ENCODE measurements around the gene LAMTOR2. TPM values are rescaled to one million over a fixed set of nuclear protein-coding genes. Genes with fewer than 3 reads are reported as not detected.
A peak's percentile ranks its signal among the peaks of the same experiment; 100 is the strongest.

Gene LAMTOR2
- total RNA-seq, 3 donors from 2014 or later (not counting 1 experiment from before 2014, with no cell fraction given): 23.5 to 26.1 (median 24.6) TPM

- Mint-ChIP-seq H3K27me3 (ENCODE audit: low read depth in 2 of 2) (peaks cover 7 to 8% of the 10 kb centered on the region in 2 donors), H3K4me3 (peak overlapping the region; percentile 53), H3K4me1 (peaks cover 17 to 21% of the 10 kb centered on the region in 2 donors), H3K36me3 (no peaks in the 10 kb centered on the region), H3K27ac (no peak overlapping the region), H3K9me3 (no peaks in the 10 kb centered on the region)
- H3K27me3 ChIP-seq (ENCODE audit: control insufficient read depth, insufficient read depth, low read length): no peaks in the 10 kb centered on the region
- intact Hi-C loops (cut with micrococcal nuclease): loop anchor here (1.0 kb wide), 1 partner anchor 32 kb away; the partner anchor contains the start of gene LAMTOR2
- H3K27ac ChIP-seq (ENCODE audit: low read length): no peak overlapping the region
- peaks cover 12% of the 10 kb centered on the region for H3K36me3 ChIP-seq (ENCODE audit: control insufficient read depth, insufficient read depth, low read length)
- peaks cover 13% of the 10 kb centered on the region for H3K4me1 ChIP-seq (ENCODE audit: control insufficient read depth, insufficient read depth, low read length)
- H3K4me3 ChIP-seq (ENCODE audit: low read length): no peak overlapping the region
- ATAC-seq (no peak), DNase-seq (no peak)
- 68% methylated on average over 1 of the region's 2 CpGs for WGBS (ENCODE audit: insufficient coverage)
- TF ChIP-seq, protein P1, sequence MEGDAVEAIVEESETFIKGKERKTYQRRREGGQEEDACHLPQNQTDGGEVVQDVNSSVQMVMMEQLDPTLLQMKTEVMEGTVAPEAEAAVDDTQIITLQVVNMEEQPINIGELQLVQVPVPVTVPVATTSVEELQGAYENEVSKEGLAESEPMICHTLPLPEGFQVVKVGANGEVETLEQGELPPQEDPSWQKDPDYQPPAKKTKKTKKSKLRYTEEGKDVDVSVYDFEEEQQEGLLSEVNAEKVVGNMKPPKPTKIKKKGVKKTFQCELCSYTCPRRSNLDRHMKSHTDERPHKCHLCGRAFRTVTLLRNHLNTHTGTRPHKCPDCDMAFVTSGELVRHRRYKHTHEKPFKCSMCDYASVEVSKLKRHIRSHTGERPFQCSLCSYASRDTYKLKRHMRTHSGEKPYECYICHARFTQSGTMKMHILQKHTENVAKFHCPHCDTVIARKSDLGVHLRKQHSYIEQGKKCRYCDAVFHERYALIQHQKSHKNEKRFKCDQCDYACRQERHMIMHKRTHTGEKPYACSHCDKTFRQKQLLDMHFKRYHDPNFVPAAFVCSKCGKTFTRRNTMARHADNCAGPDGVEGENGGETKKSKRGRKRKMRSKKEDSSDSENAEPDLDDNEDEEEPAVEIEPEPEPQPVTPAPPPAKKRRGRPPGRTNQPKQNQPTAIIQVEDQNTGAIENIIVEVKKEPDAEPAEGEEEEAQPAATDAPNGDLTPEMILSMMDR (IDR thresholded peaks at IDR 0.05): no peak
- no peaks in the 10 kb centered on the region for H3K9me3 ChIP-seq (ENCODE audit: control insufficient read depth, insufficient read depth, low read length)
Measured at GRCh38 chr1:156021954-156022353, 32.6 kb upstream of the LAMTOR2 start.

GRCh38 chr1:156024801-156025200, 29.8 kb upstream of the LAMTOR2 start:
- H3K36me3 ChIP-seq (ENCODE audit: control insufficient read depth, insufficient read depth, low read length): no peaks in the 10 kb centered on the region
- no peak overlapping the region for H3K4me3 Mint-ChIP-seq
- no peak overlapping the region for H3K27ac Mint-ChIP-seq
- ATAC-seq: no peak
- no peak overlapping the region for H3K4me3 ChIP-seq (ENCODE audit: low read length)
- 91% methylated on average over 5 of the region's 5 CpGs for WGBS (ENCODE audit: insufficient coverage)
- H3K27ac ChIP-seq (ENCODE audit: low read length): no peak overlapping the region
- no peak for DNase-seq
- H3K36me3 Mint-ChIP-seq: no peaks in the 10 kb centered on the region
- H3K27me3 Mint-ChIP-seq (ENCODE audit: low read depth in 2 of 2): peaks cover 7 to 8% of the 10 kb centered on the region in 2 donors
- intact Hi-C loops (cut with micrococcal nuclease): no loop called here
- H3K4me1 Mint-ChIP-seq: peaks cover 7% of the 10 kb centered on the region in 2 donors
- no peaks in the 10 kb centered on the region for H3K9me3 ChIP-seq (ENCODE audit: control insufficient read depth, insufficient read depth, low read length)
- no peaks in the 10 kb centered on the region for H3K9me3 Mint-ChIP-seq
- H3K4me1 ChIP-seq (ENCODE audit: control insufficient read depth, insufficient read depth, low read length): peaks cover 10% of the 10 kb centered on the region
- no peaks in the 10 kb centered on the region for H3K27me3 ChIP-seq (ENCODE audit: control insufficient read depth, insufficient read depth, low read length)
- TF ChIP-seq, protein P1 (IDR thresholded peaks at IDR 0.05): no peak

- DNase-seq (peak in 1 of 2 donors; percentile 61), ATAC-seq (peak; percentile 70 to 84 (median 73))
- H3K27ac Mint-ChIP-seq: no peak overlapping the region
- no peak overlapping the region for H3K4me3 Mint-ChIP-seq
- H3K27me3 Mint-ChIP-seq (ENCODE audit: low read depth in 2 of 2): peaks cover 7 to 8% of the 10 kb centered on the region in 2 donors
- Histone ChIP-seq H3K4me1 (ENCODE audit: control insufficient read depth, insufficient read depth, low read length) (peaks cover 3% of the 10 kb centered on the region), H3K4me3 (ENCODE audit: low read length) (no peak overlapping the region), H3K36me3 (ENCODE audit: control insufficient read depth, insufficient read depth, low read length) (no peaks in the 10 kb centered on the region), H3K9me3 (ENCODE audit: control insufficient read depth, insufficient read depth, low read length) (no peaks in the 10 kb centered on the region), H3K27me3 (ENCODE audit: control insufficient read depth, insufficient read depth, low read length) (no peaks in the 10 kb centered on the region), H3K27ac (ENCODE audit: low read length) (no peak overlapping the region)
- intact Hi-C loops (cut with micrococcal nuclease): no loop called here
- no peaks in the 10 kb centered on the region for H3K4me1 Mint-ChIP-seq
- no peaks in the 10 kb centered on the region for H3K36me3 Mint-ChIP-seq
- TF ChIP-seq, protein P1 (IDR thresholded peaks at IDR 0.05): peak; percentile 18
- WGBS (ENCODE audit: insufficient coverage): 17% methylated on average over 9 of the region's 9 CpGs
- H3K9me3 Mint-ChIP-seq: no peaks in the 10 kb centered on the region
Measured at GRCh38 chr1:156025876-156026275, 28.7 kb upstream of the LAMTOR2 start.

- Histone ChIP-seq H3K27ac (ENCODE audit: low read length) (no peak overlapping the region), H3K36me3 (ENCODE audit: control insufficient read depth, insufficient read depth, low read length) (no peaks in the 10 kb centered on the region), H3K27me3 (ENCODE audit: control insufficient read depth, insufficient read depth, low read length) (no peaks in the 10 kb centered on the region), H3K4me3 (ENCODE audit: low read length) (no peak overlapping the region), H3K4me1 (ENCODE audit: control insufficient read depth, insufficient read depth, low read length) (no peaks in the 10 kb centered on the region), H3K9me3 (ENCODE audit: control insufficient read depth, insufficient read depth, low read length) (no peaks in the 10 kb centered on the region)
- Mint-ChIP-seq H3K27ac (no peak overlapping the region), H3K36me3 (no peaks in the 10 kb centered on the region), H3K4me3 (no peak overlapping the region), H3K9me3 (no peaks in the 10 kb centered on the region), H3K27me3 (ENCODE audit: low read depth in 2 of 2) (peaks cover 7 to 8% of the 10 kb centered on the region in 2 donors), H3K4me1 (no peaks in the 10 kb centered on the region)
- intact Hi-C loops (cut with micrococcal nuclease): no loop called here
- ATAC-seq (no peak), DNase-seq (no peak)
- TF ChIP-seq, protein P1 (IDR thresholded peaks at IDR 0.05): no peak
- WGBS (ENCODE audit: insufficient coverage): 88% methylated on average over 4 of the region's 4 CpGs
Measured at GRCh38 chr1:156026588-156026987, 28.0 kb upstream of the LAMTOR2 start.

Data from natural killer cell (primary cell).